Measurements from ENCODE around the gene TEX44.

DNA sequence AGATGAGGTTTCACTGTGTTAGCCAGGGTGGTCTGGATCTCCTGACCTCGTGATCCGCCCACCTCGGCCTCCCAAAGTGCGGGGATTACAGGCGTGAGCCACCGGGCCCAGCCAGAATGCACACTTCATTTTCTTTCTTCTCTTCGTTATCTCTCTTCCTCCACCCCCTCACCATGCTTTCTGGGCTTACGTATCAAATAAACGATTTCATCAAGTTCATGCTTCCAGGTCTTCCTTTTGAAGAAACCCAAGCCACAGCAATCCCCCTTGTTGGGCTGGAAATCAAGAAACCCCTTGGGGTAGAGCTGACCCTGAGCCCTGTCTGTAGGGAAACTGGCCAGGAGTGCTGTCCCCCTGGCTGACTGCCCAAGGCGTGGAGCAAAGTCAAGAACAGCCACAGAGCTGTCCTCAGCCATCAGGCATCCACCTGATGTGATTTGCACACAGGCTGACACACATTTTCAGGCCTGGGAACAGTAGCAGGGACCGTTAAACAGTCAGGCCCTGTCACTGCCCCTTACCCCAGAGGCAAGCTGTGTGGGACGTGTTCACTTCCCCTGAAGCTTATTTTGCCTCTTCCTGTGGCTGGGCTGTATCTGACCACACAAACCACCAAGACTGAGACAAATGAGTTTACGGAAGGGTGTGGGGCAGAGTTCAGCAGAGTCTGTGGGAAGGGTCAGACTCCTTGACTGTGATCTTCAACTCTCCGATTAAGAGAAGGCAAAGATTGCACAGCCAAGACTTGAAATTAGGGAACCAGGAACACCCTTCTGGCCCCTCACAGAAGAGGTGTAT is 47.4 kb upstream of the TEX44 start:
- TF ChIP-seq CTCF (IDR thresholded peaks at IDR 0.05), result no peak
- TF ChIP-seq TCF7L2 (IDR thresholded peaks at IDR 0.05; ENCODE audit: low read depth, low read length), result no peak
- no peak; the same call in 1 of the 2 replicates for TF ChIP-seq POLR2AphosphoS5 (IDR thresholded peaks at IDR 0.05; ENCODE audit: low read depth, low read length)
- TF ChIP-seq SIN3A (IDR thresholded peaks at IDR 0.05; ENCODE audit: borderline replicate concordance, insufficient read depth, low read depth, low read length), result no peak
